Esophagus muscularis mucosa (tissue), 4 donors: Measurements from ENCODE around the gene HOXD8. TPM values are rescaled to one million over a fixed set of nuclear protein-coding genes. Genes with fewer than 3 reads are reported as not detected.

Experiments
- DNase-seq: peaks from one replicate; pipeline ENCODE4 v3.0.0-alpha.2; 2017; ENCODE audit errors: extremely low spot score
- H3K27ac ChIP-seq, 4 donors: fragments of 200-600 bp; sonication (generic); replicated peaks in 1 of 4; 1 replicate in 3 of 4; 2 replicates in 1 of 4; pipeline ENCODE4 v1.5.1; 2016 to 2019; ENCODE audit warnings: mild to moderate bottlenecking in 1 of 4
- H3K27me3 ChIP-seq, 4 donors: fragments of 200-600 bp; sonication (generic); one replicate each; pipeline versions ENCODE4 v1.5.1 to v1.6.0; 2016 to 2019
- H3K36me3 ChIP-seq, 4 donors: fragments of 200-600 bp; sonication (generic); one replicate each; pipeline ENCODE4 v1.5.1; 2016 to 2019
- H3K4me1 ChIP-seq, 4 donors: fragments of 200-600 bp; sonication (generic); one replicate each; pipeline ENCODE4 v1.5.1; 2016 to 2019
- H3K4me3 ChIP-seq, 4 donors: fragments of 200-600 bp; sonication (generic); 1 replicate in 2 of 4; 2 replicates in 2 of 4; pipeline ENCODE4 v1.5.1; 2016 to 2019; ENCODE audit warnings: mild to moderate bottlenecking in 4 of 4, moderate library complexity in 1 of 4
- H3K9me3 ChIP-seq, 4 donors: fragments of 200-600 bp; sonication (generic); 1 replicate in 3 of 4; 2 replicates in 1 of 4; pipeline ENCODE4 v1.5.1; 2016 to 2019
- EP300 ChIP-seq: sonication (generic); formaldehyde crosslinking; IDR thresholded peaks from one replicate; pipeline ENCODE4 v1.6.1; 2017; ENCODE audit warnings: antibody characterized with exemption
- POLR2A ChIP-seq: fragments of 450-650 bp; IDR thresholded peaks from one replicate; pipeline ENCODE4 v1.6.1; 2017; ENCODE audit warnings: antibody characterized with exemption, moderate library complexity, mild to moderate bottlenecking, low read depth
- POLR2AphosphoS5 ChIP-seq, 2 donors: sonication (generic); formaldehyde crosslinking; IDR thresholded peaks; one replicate each; pipeline ENCODE4 v1.6.1; 2017; ENCODE audit warnings: antibody characterized with exemption in 2 of 2
- WGBS: methylation state at CpG from one replicate; pipeline ENCODE4 v1.1.5; 2018; 5-methylcytosine and 5-hydroxymethylcytosine counted together
- intact Hi-C: fragments of 100-400 bp; cut with DNase I; formaldehyde crosslinking; loops from one replicate; pipeline ENCODE4 v1.15.1; 2023
- total RNA-seq, 4 donors: library from RNA; depleted of rRNA; stranded (reverse); fragments of >200 nt; gene quantifications; one replicate each; pipeline versions ENCODE4 v1.1.0 to v1.2.1, GENCODE V29; 2016
- TF ChIP-seq, protein P1 (sequence below), 3 experiments: fragments of 200-600 bp in 2 of 3; fragments of 450-650 bp in 1 of 3; sonication (generic) in 2 of 3; IDR thresholded peaks; one replicate each; pipeline ENCODE4 v1.5.1; 2017 to 2019; ENCODE audit warnings: antibody characterized with exemption in 3 of 3, mild to moderate bottlenecking in 2 of 3, moderate library complexity in 1 of 3

Gene HOXD8
- total RNA-seq, 4 donors from 2014 or later = 3.7 to 4.8 (median 4.3) TPM

DNA sequence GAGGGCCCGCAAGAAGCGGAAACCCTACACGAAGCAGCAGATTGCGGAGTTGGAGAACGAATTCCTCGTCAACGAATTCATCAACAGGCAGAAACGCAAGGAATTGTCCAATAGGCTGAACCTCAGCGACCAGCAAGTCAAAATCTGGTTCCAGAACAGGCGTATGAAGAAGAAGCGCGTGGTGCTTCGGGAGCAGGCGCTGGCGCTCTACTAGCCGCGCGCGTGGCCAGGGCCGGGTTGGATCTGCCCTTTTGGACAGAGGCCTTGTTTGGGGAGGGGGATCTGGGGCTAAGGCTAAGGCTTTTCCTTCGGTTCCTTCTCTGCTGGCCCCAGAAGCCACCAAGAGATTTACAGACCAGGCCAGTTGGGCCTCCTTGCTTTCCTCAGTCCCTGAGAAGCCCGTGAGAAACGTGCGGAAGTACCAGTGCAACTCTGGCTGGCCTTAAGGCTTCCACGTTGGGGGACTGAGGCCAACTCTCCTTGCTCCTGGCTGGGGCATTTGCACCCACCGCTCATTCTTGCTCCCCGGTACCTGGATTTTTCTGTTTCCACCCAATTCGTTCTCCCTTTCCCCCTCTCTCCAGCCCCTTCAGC is 28.9 kb upstream of the HOXD8 start:
- H3K9me3 ChIP-seq = no peaks in the 10 kb centered on the region
- H3K36me3 ChIP-seq = no peaks in the 10 kb centered on the region
- no peak for DNase-seq
- peaks cover 6 to 100% (median 96%) of the 10 kb centered on the region in 4 donors for H3K27me3 ChIP-seq
- no peak overlapping the region for H3K4me3 ChIP-seq
- 9% methylated on average over 17 of the region's 28 CpGs for WGBS
- no peak overlapping the region for H3K27ac ChIP-seq
- peaks cover 21 to 64% (median 61%) of the 10 kb centered on the region in 4 donors for H3K4me1 ChIP-seq
- intact Hi-C loops = no loop called here
- TF ChIP-seq POLR2AphosphoS5 (IDR thresholded peaks at IDR 0.05) = no peak
- no peak for TF ChIP-seq POLR2A
- no peak for TF ChIP-seq EP300
- TF ChIP-seq, protein P1, sequence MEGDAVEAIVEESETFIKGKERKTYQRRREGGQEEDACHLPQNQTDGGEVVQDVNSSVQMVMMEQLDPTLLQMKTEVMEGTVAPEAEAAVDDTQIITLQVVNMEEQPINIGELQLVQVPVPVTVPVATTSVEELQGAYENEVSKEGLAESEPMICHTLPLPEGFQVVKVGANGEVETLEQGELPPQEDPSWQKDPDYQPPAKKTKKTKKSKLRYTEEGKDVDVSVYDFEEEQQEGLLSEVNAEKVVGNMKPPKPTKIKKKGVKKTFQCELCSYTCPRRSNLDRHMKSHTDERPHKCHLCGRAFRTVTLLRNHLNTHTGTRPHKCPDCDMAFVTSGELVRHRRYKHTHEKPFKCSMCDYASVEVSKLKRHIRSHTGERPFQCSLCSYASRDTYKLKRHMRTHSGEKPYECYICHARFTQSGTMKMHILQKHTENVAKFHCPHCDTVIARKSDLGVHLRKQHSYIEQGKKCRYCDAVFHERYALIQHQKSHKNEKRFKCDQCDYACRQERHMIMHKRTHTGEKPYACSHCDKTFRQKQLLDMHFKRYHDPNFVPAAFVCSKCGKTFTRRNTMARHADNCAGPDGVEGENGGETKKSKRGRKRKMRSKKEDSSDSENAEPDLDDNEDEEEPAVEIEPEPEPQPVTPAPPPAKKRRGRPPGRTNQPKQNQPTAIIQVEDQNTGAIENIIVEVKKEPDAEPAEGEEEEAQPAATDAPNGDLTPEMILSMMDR (IDR thresholded peaks at IDR 0.05) = no peak

DNA sequence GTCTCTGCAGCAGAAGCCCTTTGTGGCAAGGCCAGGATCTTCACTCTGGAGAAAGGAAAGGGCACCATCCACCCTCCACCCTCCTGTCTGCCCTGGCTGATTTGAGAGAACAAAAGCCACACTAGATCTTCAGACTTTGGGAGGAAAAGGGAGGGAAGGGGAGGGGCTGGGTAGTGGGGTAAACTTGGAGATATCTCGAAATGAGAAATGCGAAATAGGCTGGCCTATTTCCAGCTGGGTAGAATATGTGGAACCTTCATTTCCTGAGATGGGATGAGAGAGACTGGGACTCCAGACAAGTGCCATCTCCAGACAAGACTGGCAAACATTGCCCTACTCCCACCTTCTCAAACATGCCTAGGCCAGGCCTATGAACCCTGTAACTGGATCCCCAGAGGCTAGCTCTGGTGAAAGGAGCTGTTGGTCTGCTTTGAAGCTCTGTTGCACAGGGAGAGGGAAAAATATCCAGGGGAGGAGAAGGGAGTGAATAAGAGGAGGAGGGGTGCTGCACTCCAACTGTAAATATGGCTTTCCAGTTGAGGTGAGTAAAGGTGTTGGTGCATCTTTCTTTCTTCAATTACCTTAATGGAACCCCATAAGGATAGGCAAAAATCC is 28.2 kb upstream of the HOXD8 start:
- no peak overlapping the region for H3K4me3 ChIP-seq
- TF ChIP-seq EP300 (no peak), POLR2A (no peak), POLR2AphosphoS5 (IDR thresholded peaks at IDR 0.05) (no peak)
- TF ChIP-seq, protein P1 (IDR thresholded peaks at IDR 0.05) = no peak
- no peaks in the 10 kb centered on the region for H3K9me3 ChIP-seq
- WGBS = 19% methylated on average over 2 of the region's 2 CpGs
- intact Hi-C loops = no loop called here
- no peak for DNase-seq
- no peaks in the 10 kb centered on the region for H3K36me3 ChIP-seq
- H3K4me1 ChIP-seq = peaks cover 21 to 68% (median 60%) of the 10 kb centered on the region in 4 donors
- H3K27me3 ChIP-seq = peaks cover 6 to 100% (median 94%) of the 10 kb centered on the region in 4 donors
- H3K27ac ChIP-seq = no peak overlapping the region

DNA sequence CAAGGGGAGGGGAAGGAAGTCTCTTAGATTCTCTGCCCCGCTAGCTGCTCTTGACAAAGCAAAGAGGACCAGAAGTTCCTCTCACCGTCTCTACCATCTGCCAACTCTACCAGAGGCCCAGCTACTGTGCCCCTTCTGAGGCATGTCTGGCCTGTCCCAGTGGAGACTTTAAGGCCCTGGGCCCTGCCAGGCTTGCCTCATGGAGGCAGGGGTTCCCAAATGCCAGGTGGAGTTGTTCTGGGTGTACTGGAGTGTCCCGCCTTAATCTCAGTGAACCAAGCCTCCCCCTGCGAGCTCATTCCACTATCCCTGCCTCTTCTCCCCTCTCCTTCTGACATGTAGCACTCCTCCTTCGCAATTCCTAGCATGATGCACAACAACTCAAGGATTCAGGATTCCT is 27.7 kb upstream of the HOXD8 start:
- TF ChIP-seq, protein P1 (IDR thresholded peaks at IDR 0.05) = no peak
- TF ChIP-seq EP300 (no peak), POLR2AphosphoS5 (IDR thresholded peaks at IDR 0.05) (no peak), POLR2A (no peak)
- 43% methylated on average over 5 of the region's 5 CpGs for WGBS
- intact Hi-C loops = no loop called here
- DNase-seq = no peak
- H3K4me1 ChIP-seq = peaks cover 23 to 68% (median 60%) of the 10 kb centered on the region in 4 donors
- no peaks in the 10 kb centered on the region for H3K9me3 ChIP-seq
- no peak overlapping the region for H3K4me3 ChIP-seq
- peaks cover 8 to 100% (median 94%) of the 10 kb centered on the region in 4 donors for H3K27me3 ChIP-seq
- no peak overlapping the region for H3K27ac ChIP-seq
- no peaks in the 10 kb centered on the region for H3K36me3 ChIP-seq

DNA sequence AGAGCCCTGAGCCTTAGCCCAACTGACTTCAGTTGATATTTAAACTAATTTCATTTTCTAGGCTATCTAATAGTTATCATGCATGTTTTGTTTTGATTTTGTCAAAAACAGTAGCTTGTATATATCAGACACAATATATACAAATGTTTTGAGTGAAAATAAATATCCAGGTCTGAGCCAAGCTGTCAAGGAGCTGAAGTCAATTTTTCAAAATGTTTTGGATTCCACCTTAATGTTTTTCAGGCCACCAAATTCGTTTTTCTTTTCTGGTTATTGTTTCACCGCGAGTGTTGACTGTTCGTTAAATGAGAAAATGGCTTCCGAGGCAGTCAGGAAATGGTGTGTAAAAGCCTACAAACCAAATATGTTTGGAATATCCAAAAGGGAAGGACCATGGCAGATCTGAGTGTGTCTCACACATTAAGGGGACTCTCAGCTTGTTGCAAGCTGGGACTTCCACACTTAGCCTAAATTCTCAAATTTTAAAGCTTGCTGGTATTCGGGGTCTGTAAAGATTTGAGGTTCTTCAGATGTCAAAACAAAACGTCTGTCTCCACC is 27.1 kb upstream of the HOXD8 start:
- no peak overlapping the region for H3K27ac ChIP-seq
- WGBS = 27% methylated on average over 7 of the region's 7 CpGs
- intact Hi-C loops = no loop called here
- peaks cover 22 to 68% (median 60%) of the 10 kb centered on the region in 4 donors for H3K4me1 ChIP-seq
- no peaks in the 10 kb centered on the region for H3K9me3 ChIP-seq
- no peaks in the 10 kb centered on the region for H3K36me3 ChIP-seq
- H3K4me3 ChIP-seq = no peak overlapping the region
- DNase-seq = no peak
- H3K27me3 ChIP-seq = peaks cover 12 to 100% (median 93%) of the 10 kb centered on the region in 4 donors
- TF ChIP-seq POLR2AphosphoS5 (IDR thresholded peaks at IDR 0.05) (no peak), EP300 (no peak), POLR2A (no peak)
- TF ChIP-seq, protein P1 (IDR thresholded peaks at IDR 0.05) = no peak
